Body of pancreas (tissue), 4 donors: ENCODE results near the gene STK36. TPM values are rescaled to one million over a fixed set of nuclear protein-coding genes. Genes with fewer than 3 reads are reported as not detected.

ENCODE experiments used
- ATAC-seq: fragments of 150-250 bp; one replicate; pipeline ENCODE4 v1.9.1; 2016
- DNase-seq, 4 donors: peaks; one replicate each; pipeline ENCODE4 v3.0.0-alpha.2; 2019
- H3K27ac ChIP-seq, 4 donors: fragments of 200-600 bp; sonication (generic); 1 replicate in 3 of 4; 2 replicates in 1 of 4; pipeline versions ENCODE4 v1.5.1 to v1.6.1; 2016 to 2019; ENCODE audit warnings: mild to moderate bottlenecking in 1 of 4, mixed read lengths in 1 of 4, moderate library complexity in 1 of 4
- H3K27me3 ChIP-seq, 2 donors: fragments of 200-600 bp; sonication (generic); one replicate each; pipeline ENCODE4 v1.6.0; 2016; ENCODE audit warnings: mild to moderate bottlenecking in 1 of 2
- H3K36me3 ChIP-seq, 2 donors: fragments of 200-600 bp; sonication (generic); replicated peaks in 1 of 2; 2 replicates each; pipeline ENCODE4 v1.5.1; 2016; ENCODE audit warnings: low read depth in 2 of 2; ENCODE audit not compliant: insufficient read depth in 1 of 2
- H3K4me1 ChIP-seq: fragments of 200-600 bp; sonication (generic); one replicate; pipeline ENCODE4 v1.6.0; 2016
- H3K4me3 ChIP-seq, 2 donors: fragments of 200-600 bp; sonication (generic); 1 replicate in 1 of 2; 2 replicates in 1 of 2; pipeline ENCODE4 v1.5.1; 2016 to 2019
- H3K9me3 ChIP-seq, 3 donors: fragments of 200-600 bp; sonication (generic); 1 replicate in 2 of 3; 2 replicates in 1 of 3; pipeline ENCODE4 v1.5.1; 2016
- CTCF ChIP-seq, 7 experiments: fragments of 450-650 bp in 4 of 7; fragments of 200-600 bp in 3 of 7; sonication (generic) in 3 of 7; IDR thresholded peaks; one replicate each; pipeline ENCODE4 v1.5.1; 2016 to 2019; ENCODE audit warnings: antibody characterized with exemption in 7 of 7
- POLR2A ChIP-seq, 3 donors: fragments of 450-650 bp; IDR thresholded peaks; one replicate each; pipeline ENCODE4 v1.6.1; 2016; ENCODE audit warnings: antibody characterized with exemption in 3 of 3, mild to moderate bottlenecking in 2 of 3
- WGBS, 2 donors: methylation state at CpG; one replicate each; pipeline ENCODE4 v1.1.5; 2017; 5-methylcytosine and 5-hydroxymethylcytosine counted together
- intact Hi-C: fragments of 100-400 bp; cut with DNase I; formaldehyde crosslinking; loops from one replicate; pipeline ENCODE4 v1.15.1; 2023
- total RNA-seq, 2 donors: library from RNA; depleted of rRNA; stranded (reverse); fragments of >200 nt; gene quantifications; one replicate each; pipeline ENCODE4 v1.1.0, GENCODE V29; 2016

The STK36 gene
- 10 to 100 TPM; 35.0 to 57.4 TPM for total RNA-seq

GRCh38 chr2:218671654-218672566 is at the start of gene STK36, which contains the start of gene RNF25:
STK36 (plus strand) TSS chr2:218672086; CDS start chr2:218672830, 744 bp downstream.
RNF25 (minus strand) TSS chr2:218672002; CDS start chr2:218671970, 32 bp downstream.
- ATAC-seq: peak; percentile 99
- WGBS, 2 donors: 0 to 1% methylated on average over 27 to 49 of the region's 49 CpGs

GRCh38 chr2:218622606-218623365 is 49.1 kb upstream of the STK36 start:
- H3K27me3 ChIP-seq: no peaks in the 10 kb centered on the region

More at GRCh38 chr2:218671654-218672566, at the start of gene STK36, which contains the start of gene RNF25:
- intact Hi-C loops: no loop called here
- Histone ChIP-seq H3K27ac (peak within 1 kb of the TSS in 3 of 4 donors; percentile 37 to 79 (median 77)), H3K4me3 (peak within 1 kb of the TSS; percentile 52 to 91), H3K4me1 (peaks cover 18% of the 10 kb centered on the region), H3K36me3 (peaks cover 0 to 2% of the 10 kb centered on the region in 2 donors), H3K9me3 (no peaks in the 10 kb centered on the region), H3K27me3 (no peaks in the 10 kb centered on the region)
- peak in 2 of 3 donors; percentile 86 to 89 for TF ChIP-seq POLR2A (IDR thresholded peaks at IDR 0.05)
- TF ChIP-seq CTCF (IDR thresholded peaks at IDR 0.05): no peak
- peak; percentile 81 to 86 (median 86) for DNase-seq

GRCh38 chr2:218623366-218623705 is 48.5 kb upstream of the STK36 start:
- Histone ChIP-seq H3K27ac (no peak overlapping the region), H3K4me3 (no peak overlapping the region), H3K4me1 (no peaks in the 10 kb centered on the region), H3K9me3 (no peaks in the 10 kb centered on the region), H3K27me3 (no peaks in the 10 kb centered on the region), H3K36me3 (no peaks in the 10 kb centered on the region)
- no peak for ATAC-seq
- intact Hi-C loops: no loop called here
- WGBS, 2 donors: 71% methylated on average over 3 of the region's 3 CpGs
- TF ChIP-seq CTCF (IDR thresholded peaks at IDR 0.05) (no peak), POLR2A (IDR thresholded peaks at IDR 0.05) (no peak)
- DNase-seq: no peak

More at GRCh38 chr2:218622606-218623365, 49.1 kb upstream of the STK36 start:
- H3K9me3 ChIP-seq: no peaks in the 10 kb centered on the region
- H3K36me3 ChIP-seq: no peaks in the 10 kb centered on the region
- H3K27ac ChIP-seq: no peak overlapping the region
- no peak overlapping the region for H3K4me3 ChIP-seq
- TF ChIP-seq POLR2A (IDR thresholded peaks at IDR 0.05) (no peak), CTCF (IDR thresholded peaks at IDR 0.05) (no peak)
- intact Hi-C loops: no loop called here
- H3K4me1 ChIP-seq: no peaks in the 10 kb centered on the region
- DNase-seq: no peak
- ATAC-seq: no peak
- 42 to 58% methylated on average over 7 of the region's 7 CpGs for WGBS, 2 donors

- Histone ChIP-seq H3K27me3 (no peaks in the 10 kb centered on the region), H3K4me1 (no peaks in the 10 kb centered on the region), H3K27ac (no peak overlapping the region), H3K9me3 (no peaks in the 10 kb centered on the region), H3K4me3 (no peak overlapping the region), H3K36me3 (no peaks in the 10 kb centered on the region)
- ATAC-seq (no peak), DNase-seq (no peak)
- intact Hi-C loops: no loop called here
- TF ChIP-seq CTCF (IDR thresholded peaks at IDR 0.05) (no peak), POLR2A (IDR thresholded peaks at IDR 0.05) (no peak)
- 75 to 82% methylated on average over 4 of the region's 4 CpGs for WGBS, 2 donors
Measured at GRCh38 chr2:218626369-218626768, 45.5 kb upstream of the STK36 start.
